ENCODE data around the gene KCNQ1. TPM values are rescaled to one million over a fixed set of nuclear protein-coding genes. Genes with fewer than 3 reads are reported as not detected.

The KCNQ1 gene
- total RNA-seq, 1 experiment from 2014 or later: 2.5 TPM

DNA sequence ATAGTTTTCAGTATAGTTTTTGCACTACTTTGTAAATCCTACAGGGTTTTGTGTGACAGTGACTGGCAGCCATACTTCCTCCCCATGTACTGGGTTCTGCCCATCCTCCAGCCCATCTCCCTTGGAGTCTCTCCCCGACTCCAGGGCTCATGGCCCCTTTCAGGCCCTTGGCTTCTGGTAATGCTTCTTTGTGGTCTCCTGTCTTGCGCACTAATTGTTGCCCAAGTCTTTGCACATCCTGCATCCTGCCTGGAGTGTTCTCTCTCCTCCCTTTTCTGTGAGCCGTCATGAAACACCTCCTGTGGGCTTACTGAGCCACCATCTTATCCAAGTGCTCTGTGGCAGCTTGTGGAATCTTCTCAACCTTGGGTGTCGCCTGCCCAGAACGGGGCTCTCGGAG, 266.4 kb downstream of the KCNQ1 start (continued):
- TF ChIP-seq, protein P1, sequence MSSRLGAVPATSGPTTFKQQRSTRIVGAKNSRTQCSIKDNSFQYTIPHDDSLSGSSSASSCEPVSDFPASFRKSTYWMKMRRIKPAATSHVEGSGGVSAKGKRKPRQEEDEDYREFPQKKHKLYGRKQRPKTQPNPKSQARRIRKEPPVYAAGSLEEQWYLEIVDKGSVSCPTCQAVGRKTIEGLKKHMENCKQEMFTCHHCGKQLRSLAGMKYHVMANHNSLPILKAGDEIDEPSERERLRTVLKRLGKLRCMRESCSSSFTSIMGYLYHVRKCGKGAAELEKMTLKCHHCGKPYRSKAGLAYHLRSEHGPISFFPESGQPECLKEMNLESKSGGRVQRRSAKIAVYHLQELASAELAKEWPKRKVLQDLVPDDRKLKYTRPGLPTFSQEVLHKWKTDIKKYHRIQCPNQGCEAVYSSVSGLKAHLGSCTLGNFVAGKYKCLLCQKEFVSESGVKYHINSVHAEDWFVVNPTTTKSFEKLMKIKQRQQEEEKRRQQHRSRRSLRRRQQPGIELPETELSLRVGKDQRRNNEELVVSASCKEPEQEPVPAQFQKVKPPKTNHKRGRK (CRISPR knock-in tag; IDR thresholded peaks at IDR 0.05; ENCODE audit: borderline replicate concordance): no peak

DNA sequence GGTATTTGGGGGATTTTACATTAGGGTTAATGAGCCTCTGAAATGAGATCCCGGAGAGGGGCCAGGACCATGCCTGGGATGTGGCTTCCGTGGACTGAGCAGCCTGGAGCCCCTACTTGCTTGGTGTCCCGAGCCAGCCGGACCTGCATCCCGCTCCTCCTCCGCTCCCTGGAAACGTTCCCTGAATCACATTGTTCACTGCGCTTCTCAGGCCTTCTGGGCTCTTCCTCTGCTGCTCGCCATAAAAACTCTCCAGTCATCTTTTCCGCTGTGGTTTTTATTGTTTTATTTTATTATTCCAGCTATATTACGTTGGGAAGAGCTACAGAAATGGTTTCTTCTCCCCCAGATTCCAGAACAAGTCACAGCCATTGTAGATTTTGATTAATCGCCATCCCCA, 268.3 kb downstream of the KCNQ1 start:
- ChIA-PET POLR2A (no interaction called here), CTCF (interaction anchor here (1.0 kb wide), 1 partner anchor 10 kb away, joined by 3 read pairs; no protein-coding TSS in a partner anchor)
- Mint-ChIP-seq H3K36me3 (peaks cover 20% of the 10 kb centered on the region), H3K4me3 (no peak overlapping the region), H3K27me3 (ENCODE audit: low read depth) (peaks cover 95% of the 10 kb centered on the region), H3K27ac (no peak overlapping the region), H3K4me1 (peaks cover 4% of the 10 kb centered on the region), H3K9me3 (peaks cover 20% of the 10 kb centered on the region)
- ATAC-seq: no peak
- DNase-seq (ENCODE audit: low spot score): no peak
- TF ChIP-seq, protein P2, sequence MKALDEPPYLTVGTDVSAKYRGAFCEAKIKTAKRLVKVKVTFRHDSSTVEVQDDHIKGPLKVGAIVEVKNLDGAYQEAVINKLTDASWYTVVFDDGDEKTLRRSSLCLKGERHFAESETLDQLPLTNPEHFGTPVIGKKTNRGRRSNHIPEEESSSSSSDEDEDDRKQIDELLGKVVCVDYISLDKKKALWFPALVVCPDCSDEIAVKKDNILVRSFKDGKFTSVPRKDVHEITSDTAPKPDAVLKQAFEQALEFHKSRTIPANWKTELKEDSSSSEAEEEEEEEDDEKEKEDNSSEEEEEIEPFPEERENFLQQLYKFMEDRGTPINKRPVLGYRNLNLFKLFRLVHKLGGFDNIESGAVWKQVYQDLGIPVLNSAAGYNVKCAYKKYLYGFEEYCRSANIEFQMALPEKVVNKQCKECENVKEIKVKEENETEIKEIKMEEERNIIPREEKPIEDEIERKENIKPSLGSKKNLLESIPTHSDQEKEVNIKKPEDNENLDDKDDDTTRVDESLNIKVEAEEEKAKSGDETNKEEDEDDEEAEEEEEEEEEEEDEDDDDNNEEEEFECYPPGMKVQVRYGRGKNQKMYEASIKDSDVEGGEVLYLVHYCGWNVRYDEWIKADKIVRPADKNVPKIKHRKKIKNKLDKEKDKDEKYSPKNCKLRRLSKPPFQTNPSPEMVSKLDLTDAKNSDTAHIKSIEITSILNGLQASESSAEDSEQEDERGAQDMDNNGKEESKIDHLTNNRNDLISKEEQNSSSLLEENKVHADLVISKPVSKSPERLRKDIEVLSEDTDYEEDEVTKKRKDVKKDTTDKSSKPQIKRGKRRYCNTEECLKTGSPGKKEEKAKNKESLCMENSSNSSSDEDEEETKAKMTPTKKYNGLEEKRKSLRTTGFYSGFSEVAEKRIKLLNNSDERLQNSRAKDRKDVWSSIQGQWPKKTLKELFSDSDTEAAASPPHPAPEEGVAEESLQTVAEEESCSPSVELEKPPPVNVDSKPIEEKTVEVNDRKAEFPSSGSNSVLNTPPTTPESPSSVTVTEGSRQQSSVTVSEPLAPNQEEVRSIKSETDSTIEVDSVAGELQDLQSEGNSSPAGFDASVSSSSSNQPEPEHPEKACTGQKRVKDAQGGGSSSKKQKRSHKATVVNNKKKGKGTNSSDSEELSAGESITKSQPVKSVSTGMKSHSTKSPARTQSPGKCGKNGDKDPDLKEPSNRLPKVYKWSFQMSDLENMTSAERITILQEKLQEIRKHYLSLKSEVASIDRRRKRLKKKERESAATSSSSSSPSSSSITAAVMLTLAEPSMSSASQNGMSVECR (CRISPR knock-in tag; IDR thresholded peaks at IDR 0.05; ENCODE audit: borderline replicate concordance): no peak
- TF ChIP-seq FOXK1 (CRISPR knock-in tag; IDR thresholded peaks at IDR 0.05) (no peak), FOXP1 (CRISPR knock-in tag; IDR thresholded peaks at IDR 0.05; ENCODE audit: borderline replicate concordance) (no peak), NFE2L1 (CRISPR knock-in tag; IDR thresholded peaks at IDR 0.05) (no peak), GABPB1 (CRISPR knock-in tag; IDR thresholded peaks at IDR 0.05) (no peak), MYBL2 (CRISPR knock-in tag; IDR thresholded peaks at IDR 0.05) (no peak), SMAD3 (CRISPR knock-in tag; IDR thresholded peaks at IDR 0.05; ENCODE audit: borderline replicate concordance) (no peak)
- TF ChIP-seq, protein P3, sequence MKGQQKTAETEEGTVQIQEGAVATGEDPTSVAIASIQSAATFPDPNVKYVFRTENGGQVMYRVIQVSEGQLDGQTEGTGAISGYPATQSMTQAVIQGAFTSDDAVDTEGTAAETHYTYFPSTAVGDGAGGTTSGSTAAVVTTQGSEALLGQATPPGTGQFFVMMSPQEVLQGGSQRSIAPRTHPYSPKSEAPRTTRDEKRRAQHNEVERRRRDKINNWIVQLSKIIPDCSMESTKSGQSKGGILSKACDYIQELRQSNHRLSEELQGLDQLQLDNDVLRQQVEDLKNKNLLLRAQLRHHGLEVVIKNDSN (CRISPR knock-in tag; IDR thresholded peaks at IDR 0.05): no peak

DNA sequence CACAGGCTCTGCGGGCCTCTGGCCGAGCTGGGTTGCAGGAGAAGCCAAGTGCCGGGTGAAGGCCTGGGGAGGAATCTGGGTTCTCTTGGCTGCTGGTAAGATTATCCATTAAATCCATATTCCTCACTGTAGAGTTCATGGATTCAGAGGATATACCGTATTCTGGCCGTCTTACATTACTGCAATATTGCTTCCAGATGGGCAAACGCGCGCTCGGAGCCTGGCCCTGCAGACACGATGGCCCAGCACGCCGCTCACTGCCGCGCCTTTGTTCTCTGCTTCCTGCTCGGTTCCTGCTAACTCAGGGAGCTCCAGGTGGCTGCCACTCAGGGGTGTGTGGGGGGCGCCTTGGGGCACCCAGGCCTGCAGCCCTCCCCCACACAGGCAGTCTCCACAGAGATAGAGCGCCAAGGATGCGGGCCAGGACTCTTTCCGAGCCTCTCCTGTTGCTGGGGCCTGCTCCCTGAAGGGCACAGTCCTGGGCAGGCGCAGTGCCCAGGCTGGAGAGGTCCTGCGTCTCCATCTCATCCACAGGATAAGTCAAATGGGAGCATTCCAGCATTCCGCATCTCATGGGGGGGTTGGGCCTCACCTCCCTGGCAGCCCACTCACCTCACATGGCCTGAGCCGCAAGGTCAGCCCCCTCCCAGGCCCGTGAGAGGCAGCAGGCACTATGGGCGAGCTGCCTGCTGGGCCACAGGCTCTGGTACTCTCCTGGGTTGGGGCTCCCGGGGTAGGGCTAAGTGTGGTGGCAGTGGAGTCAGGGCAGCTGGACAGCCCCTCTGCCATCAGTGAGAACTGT, 269.1 kb downstream of the KCNQ1 start:
- ATAC-seq: no peak
- Mint-ChIP-seq H3K4me3 (no peak overlapping the region), H3K27ac (no peak overlapping the region), H3K9me3 (peaks cover 20% of the 10 kb centered on the region), H3K36me3 (peaks cover 20% of the 10 kb centered on the region), H3K27me3 (ENCODE audit: low read depth) (peaks cover 95% of the 10 kb centered on the region), H3K4me1 (peaks cover 12% of the 10 kb centered on the region)
- ChIA-PET CTCF (interaction anchor here (1.0 kb wide), 1 partner anchor 11 kb away, joined by 3 read pairs; no protein-coding TSS in a partner anchor), POLR2A (no interaction called here)
- no peak for DNase-seq (ENCODE audit: low spot score)
- TF ChIP-seq MXD4 (CRISPR knock-in tag; IDR thresholded peaks at IDR 0.05; ENCODE audit: borderline replicate concordance) (no peak), ZNF219 (CRISPR knock-in tag; IDR thresholded peaks at IDR 0.05; ENCODE audit: borderline replicate concordance) (no peak), FOXK1 (CRISPR knock-in tag; IDR thresholded peaks at IDR 0.05) (no peak), IRF2 (CRISPR knock-in tag; IDR thresholded peaks at IDR 0.05; ENCODE audit: borderline replicate concordance, low read depth) (no peak)
- TF ChIP-seq, protein P3 (CRISPR knock-in tag; IDR thresholded peaks at IDR 0.05): no peak
- TF ChIP-seq, protein P4, sequence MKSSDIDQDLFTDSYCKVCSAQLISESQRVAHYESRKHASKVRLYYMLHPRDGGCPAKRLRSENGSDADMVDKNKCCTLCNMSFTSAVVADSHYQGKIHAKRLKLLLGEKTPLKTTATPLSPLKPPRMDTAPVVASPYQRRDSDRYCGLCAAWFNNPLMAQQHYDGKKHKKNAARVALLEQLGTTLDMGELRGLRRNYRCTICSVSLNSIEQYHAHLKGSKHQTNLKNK (CRISPR knock-in tag; IDR thresholded peaks at IDR 0.05): no peak
- TF ChIP-seq, protein P5, sequence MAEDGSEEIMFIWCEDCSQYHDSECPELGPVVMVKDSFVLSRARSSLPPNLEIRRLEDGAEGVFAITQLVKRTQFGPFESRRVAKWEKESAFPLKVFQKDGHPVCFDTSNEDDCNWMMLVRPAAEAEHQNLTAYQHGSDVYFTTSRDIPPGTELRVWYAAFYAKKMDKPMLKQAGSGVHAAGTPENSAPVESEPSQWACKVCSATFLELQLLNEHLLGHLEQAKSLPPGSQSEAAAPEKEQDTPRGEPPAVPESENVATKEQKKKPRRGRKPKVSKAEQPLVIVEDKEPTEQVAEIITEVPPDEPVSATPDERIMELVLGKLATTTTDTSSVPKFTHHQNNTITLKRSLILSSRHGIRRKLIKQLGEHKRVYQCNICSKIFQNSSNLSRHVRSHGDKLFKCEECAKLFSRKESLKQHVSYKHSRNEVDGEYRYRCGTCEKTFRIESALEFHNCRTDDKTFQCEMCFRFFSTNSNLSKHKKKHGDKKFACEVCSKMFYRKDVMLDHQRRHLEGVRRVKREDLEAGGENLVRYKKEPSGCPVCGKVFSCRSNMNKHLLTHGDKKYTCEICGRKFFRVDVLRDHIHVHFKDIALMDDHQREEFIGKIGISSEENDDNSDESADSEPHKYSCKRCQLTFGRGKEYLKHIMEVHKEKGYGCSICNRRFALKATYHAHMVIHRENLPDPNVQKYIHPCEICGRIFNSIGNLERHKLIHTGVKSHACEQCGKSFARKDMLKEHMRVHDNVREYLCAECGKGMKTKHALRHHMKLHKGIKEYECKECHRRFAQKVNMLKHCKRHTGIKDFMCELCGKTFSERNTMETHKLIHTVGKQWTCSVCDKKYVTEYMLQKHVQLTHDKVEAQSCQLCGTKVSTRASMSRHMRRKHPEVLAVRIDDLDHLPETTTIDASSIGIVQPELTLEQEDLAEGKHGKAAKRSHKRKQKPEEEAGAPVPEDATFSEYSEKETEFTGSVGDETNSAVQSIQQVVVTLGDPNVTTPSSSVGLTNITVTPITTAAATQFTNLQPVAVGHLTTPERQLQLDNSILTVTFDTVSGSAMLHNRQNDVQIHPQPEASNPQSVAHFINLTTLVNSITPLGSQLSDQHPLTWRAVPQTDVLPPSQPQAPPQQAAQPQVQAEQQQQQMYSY (CRISPR knock-in tag; IDR thresholded peaks at IDR 0.05): no peak
- TF ChIP-seq, protein P2 (CRISPR knock-in tag; IDR thresholded peaks at IDR 0.05; ENCODE audit: borderline replicate concordance): no peak

Data from WTC11 (cell line).